Lower leg skin (tissue), 4 donors: ENCODE results near the gene NLRP9. TPM values are rescaled to one million over a fixed set of nuclear protein-coding genes. Genes with fewer than 3 reads are reported as not detected.

Experiments
- DNase-seq, 2 donors: peaks; one replicate each; pipeline ENCODE4 v3.0.0-alpha.2; 2019; ENCODE audit warnings: low spot score in 2 of 2
- H3K4me3 ChIP-seq: fragments of 200-600 bp; sonication (generic); 2 replicates; pipeline ENCODE4 v1.5.1; 2017; ENCODE audit warnings: mild to moderate bottlenecking, low read depth; ENCODE audit not compliant: poor library complexity, severe bottlenecking
- CTCF ChIP-seq, 3 donors: fragments of 450-650 bp; IDR thresholded peaks; one replicate each; pipeline ENCODE4 v1.5.1; 2016; ENCODE audit warnings: antibody characterized with exemption in 3 of 3, mild to moderate bottlenecking in 3 of 3, moderate library complexity in 2 of 3
- POLR2A ChIP-seq, 2 donors: fragments of 450-650 bp; IDR thresholded peaks; one replicate each; pipeline ENCODE4 v1.6.1; 2016 to 2017; ENCODE audit warnings: antibody characterized with exemption in 2 of 2, mild to moderate bottlenecking in 1 of 2, moderate library complexity in 1 of 2
- whole genome bisulfite sequencing, 2 donors: methylation state at CpG; one replicate each; pipeline ENCODE4 v1.1.5; 2018; 5-methylcytosine and 5-hydroxymethylcytosine counted together
- intact Hi-C: fragments of 100-400 bp; cut with DNase I; formaldehyde crosslinking; loops from one replicate; pipeline ENCODE4 v1.15.0; 2023; ENCODE audit warnings: low total_unique reads
- total RNA-seq, 4 donors: library from RNA; depleted of rRNA; stranded (reverse); fragments of >200 nt; gene quantifications; one replicate each; pipeline ENCODE4 v1.1.0, GENCODE V29; 2016

NLRP9 gene
- total RNA-seq, 4 donors from 2014 or later = not detected

- WGBS, 2 donors = 79 to 83% methylated on average over 15 to 17 of the region's 17 CpGs
- intact Hi-C loops = no loop called here
- DNase-seq = peak in 1 of 2 donors; percentile 60
- TF ChIP-seq CTCF (IDR thresholded peaks at IDR 0.05) = no peak
- TF ChIP-seq POLR2A (IDR thresholded peaks at IDR 0.05) = no peak
- no peak overlapping the region for H3K4me3 ChIP-seq
These were observed 39.9 kb downstream of the NLRP9 start for GRCh38 chr19:55698256-55698655.

- 91 to 96% methylated on average over 8 of the region's 8 CpGs for WGBS, 2 donors
- TF ChIP-seq CTCF (IDR thresholded peaks at IDR 0.05) (no peak), POLR2A (IDR thresholded peaks at IDR 0.05) (no peak)
- peak in 1 of 2 donors; percentile 63 for DNase-seq
- intact Hi-C loops = no loop called here
- H3K4me3 ChIP-seq = no peak overlapping the region
These were observed 40.5 kb downstream of the NLRP9 start for GRCh38 chr19:55697698-55698097.

- H3K4me3 ChIP-seq = no peak overlapping the region
- intact Hi-C loops = no loop called here
- DNase-seq = peak in 1 of 2 donors; percentile 68
- WGBS, 2 donors = 89 to 93% methylated on average over 8 to 12 of the region's 12 CpGs
- TF ChIP-seq CTCF (IDR thresholded peaks at IDR 0.05) (no peak), POLR2A (IDR thresholded peaks at IDR 0.05) (no peak)
These were observed 41.1 kb downstream of the NLRP9 start for GRCh38 chr19:55697069-55697440.

- no peak overlapping the region for H3K4me3 ChIP-seq
- intact Hi-C loops = no loop called here
- WGBS, 2 donors = 91 to 93% methylated on average over 19 to 20 of the region's 20 CpGs
- TF ChIP-seq CTCF (IDR thresholded peaks at IDR 0.05) = no peak
- TF ChIP-seq POLR2A (IDR thresholded peaks at IDR 0.05) = no peak
- peak in 1 of 2 donors; percentile 64 for DNase-seq
These were observed 41.7 kb downstream of the NLRP9 start for GRCh38 chr19:55696301-55697068.

- no peak for TF ChIP-seq CTCF (IDR thresholded peaks at IDR 0.05)
- TF ChIP-seq POLR2A (IDR thresholded peaks at IDR 0.05) = no peak
- WGBS, 2 donors = 85 to 90% methylated on average over 18 to 23 of the region's 23 CpGs
- DNase-seq = peak in 1 of 2 donors; percentile 72
- intact Hi-C loops = no loop called here
- H3K4me3 ChIP-seq = no peak overlapping the region
These were observed 42.5 kb downstream of the NLRP9 start for GRCh38 chr19:55695511-55696290.
